CD4-positive, alpha-beta T cell treated with Interleukin-17A for 4 hours (primary cell): ENCODE results near the gene BMPR1A.
A peak's percentile ranks its signal among the peaks of the same experiment; 100 is the strongest.

Experiments
- DNase-seq: peaks from one replicate; pipeline ENCODE4 v3.0.0-alpha.2; 2020; ENCODE audit warnings: mixed read lengths

Gene BMPR1A

GRCh38 chr10:86756511-86757112 lies at the start of gene BMPR1A:
Gene BMPR1A, plus strand, starts transcription at chr10:86756619. Its CDS starts 119,400 bp downstream, at chr10:86876019.
- no peak for DNase-seq

GRCh38 chr10:86706977-86707376 lies 49.4 kb upstream of the BMPR1A start:
- no peak for DNase-seq

- no peak for DNase-seq
Observed at GRCh38 chr10:86707505-86707904, 48.9 kb upstream of the BMPR1A start.

- no peak for DNase-seq
Observed at GRCh38 chr10:86708068-86708782, 48.2 kb upstream of the BMPR1A start.

GRCh38 chr10:86708783-86709380 lies 47.5 kb upstream of the BMPR1A start:
- DNase-seq = no peak

- no peak for DNase-seq
Observed at GRCh38 chr10:86709396-86710185, 46.8 kb upstream of the BMPR1A start.

GRCh38 chr10:86710987-86711512 lies 45.4 kb upstream of the BMPR1A start:
- peak; percentile 89 for DNase-seq

GRCh38 chr10:86711513-86712316 lies 44.7 kb upstream of the BMPR1A start:
- DNase-seq = peak; percentile 59

GRCh38 chr10:86712317-86712707 lies 44.1 kb upstream of the BMPR1A start:
- DNase-seq = no peak

GRCh38 chr10:86715156-86715795 lies 41.1 kb upstream of the BMPR1A start:
- DNase-seq = no peak

GRCh38 chr10:86715836-86716235 lies 40.6 kb upstream of the BMPR1A start:
- no peak for DNase-seq

GRCh38 chr10:86716466-86716865 lies 40.0 kb upstream of the BMPR1A start:
- DNase-seq = no peak

GRCh38 chr10:86718556-86718955 lies 37.9 kb upstream of the BMPR1A start:
- no peak for DNase-seq

- DNase-seq = no peak
Observed at GRCh38 chr10:86721232-86721631, 35.2 kb upstream of the BMPR1A start.

- no peak for DNase-seq
Observed at GRCh38 chr10:86723009-86723408, 33.4 kb upstream of the BMPR1A start.

GRCh38 chr10:86724445-86724844 lies 32.0 kb upstream of the BMPR1A start:
- DNase-seq = no peak

- DNase-seq = no peak
Observed at GRCh38 chr10:86725980-86726676, 30.3 kb upstream of the BMPR1A start.

GRCh38 chr10:86726677-86726999 lies 29.8 kb upstream of the BMPR1A start:
- no peak for DNase-seq

GRCh38 chr10:86727470-86727869 lies 28.9 kb upstream of the BMPR1A start:
- DNase-seq = no peak

GRCh38 chr10:86728056-86728455 lies 28.4 kb upstream of the BMPR1A start:
- DNase-seq = no peak

GRCh38 chr10:86729677-86730076 lies 26.7 kb upstream of the BMPR1A start:
- no peak for DNase-seq
